ENCODE results near the gene PRSS16.
"Not testable (repeated sequence)": the region's sequence is repeated elsewhere in the genome, so short reads cannot be mapped to it uniquely, and the experiment has no call there.

Gene PRSS16

GRCh38 chr6:27247133-27247836 lies at the start of gene PRSS16:
PRSS16 (plus strand) TSS chr6:27247701; CDS start chr6:27247738, 37 bp downstream.
- DNase-seq: no peak

- DNase-seq: peak; percentile 62
These were observed 41.9 kb upstream of the PRSS16 start for GRCh38 chr6:27205375-27206278.

- DNase-seq: no peak
These were observed 40.7 kb upstream of the PRSS16 start for GRCh38 chr6:27206806-27207205.

GRCh38 chr6:27208042-27208441 lies 39.5 kb upstream of the PRSS16 start:
- no peak for DNase-seq

- DNase-seq: no peak
These were observed 38.3 kb upstream of the PRSS16 start for GRCh38 chr6:27209196-27209595.

- no peak for DNase-seq
These were observed 37.7 kb upstream of the PRSS16 start for GRCh38 chr6:27209659-27210269.

GRCh38 chr6:27213091-27213517 lies 34.4 kb upstream of the PRSS16 start:
- peak; percentile 25 for DNase-seq

- DNase-seq: peak; percentile 37
These were observed 33.9 kb upstream of the PRSS16 start for GRCh38 chr6:27213544-27214125.

GRCh38 chr6:27214126-27214601 lies 33.3 kb upstream of the PRSS16 start:
- no peak for DNase-seq

- no peak for DNase-seq
These were observed 30.6 kb upstream of the PRSS16 start for GRCh38 chr6:27216874-27217273.

GRCh38 chr6:27222971-27223370 lies 24.5 kb upstream of the PRSS16 start:
- DNase-seq: not testable (repeated sequence)

GRCh38 chr6:27224729-27225128 lies 22.8 kb upstream of the PRSS16 start:
- no peak for DNase-seq

GRCh38 chr6:27228963-27229477 lies 18.5 kb upstream of the PRSS16 start:
- no peak for DNase-seq

GRCh38 chr6:27230758-27231111 lies 16.8 kb upstream of the PRSS16 start:
- DNase-seq: no peak

- no peak for DNase-seq
These were observed 12.9 kb upstream of the PRSS16 start for GRCh38 chr6:27234576-27234975.

GRCh38 chr6:27237089-27237803 lies 10.3 kb upstream of the PRSS16 start:
- peak; percentile 78 for DNase-seq

- peak; percentile 24 for DNase-seq
These were observed 9.2 kb upstream of the PRSS16 start for GRCh38 chr6:27238010-27238983.

GRCh38 chr6:27239258-27239657 lies 8.2 kb upstream of the PRSS16 start:
- DNase-seq: no peak

- no peak for DNase-seq
These were observed 6.1 kb upstream of the PRSS16 start for GRCh38 chr6:27241443-27241842.

GRCh38 chr6:27242589-27243265 lies 4.8 kb upstream of the PRSS16 start:
- DNase-seq: no peak
